Measurements from ENCODE around the gene TMCC3. TPM values are rescaled to one million over a fixed set of nuclear protein-coding genes. Genes with fewer than 3 reads are reported as not detected.

The TMCC3 gene
- total RNA-seq, 2 experiments from 2014 or later, result 0.08 to 0.10 TPM

GRCh38 chr12:94545935-94546771 is 104.2 kb downstream of the TMCC3 start:
- CTCF ChIA-PET, result no interaction called here

DNA sequence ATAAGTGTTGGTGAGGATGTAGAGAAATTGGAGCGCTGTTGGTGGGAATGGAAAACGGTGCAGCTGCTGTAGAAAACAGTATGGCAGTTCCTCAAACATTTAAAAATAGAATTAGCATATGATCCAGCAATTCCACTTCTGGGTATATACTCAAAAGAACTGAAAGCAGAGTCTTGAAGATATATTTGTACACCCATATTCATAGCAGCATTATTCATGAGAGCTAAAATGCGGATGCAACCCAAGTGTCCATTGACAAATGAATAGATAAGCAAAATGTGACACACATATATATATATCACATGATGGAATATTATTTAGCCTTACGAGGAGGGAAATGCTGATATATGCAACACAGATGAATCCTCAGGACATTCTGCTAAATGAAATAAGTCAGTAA is 106.0 kb downstream of the TMCC3 start:
- CTCF ChIA-PET, result no interaction called here
- POLR2A ChIA-PET, result no interaction called here

More at GRCh38 chr12:94545935-94546771, 104.2 kb downstream of the TMCC3 start:
- POLR2A ChIA-PET, result no interaction called here

- ChIA-PET CTCF (no interaction called here), POLR2A (no interaction called here)
These were observed 112.0 kb downstream of the TMCC3 start for GRCh38 chr12:94538318-94538717.

GRCh38 chr12:94536040-94536965 is 114.1 kb downstream of the TMCC3 start:
- ChIA-PET CTCF (interaction anchor here (0.6 kb wide), 1 partner anchor 207 kb away, joined by 3 read pairs; no protein-coding TSS in a partner anchor), POLR2A (no interaction called here)

GRCh38 chr12:94535510-94535921 is 114.8 kb downstream of the TMCC3 start:
- CTCF ChIA-PET, result interaction anchor here (1.3 kb wide), 1 partner anchor 396 kb away, joined by 4 read pairs; no protein-coding TSS in a partner anchor
- POLR2A ChIA-PET, result no interaction called here

GRCh38 chr12:94534774-94535509 is 115.4 kb downstream of the TMCC3 start:
- CTCF ChIA-PET, result interaction anchor here (1.3 kb wide), 1 partner anchor 395 kb away, joined by 4 read pairs; no protein-coding TSS in a partner anchor
- POLR2A ChIA-PET, result interaction anchor here (0.5 kb wide), 1 partner anchor 74 kb away, joined by 3 read pairs; no protein-coding TSS in a partner anchor

DNA sequence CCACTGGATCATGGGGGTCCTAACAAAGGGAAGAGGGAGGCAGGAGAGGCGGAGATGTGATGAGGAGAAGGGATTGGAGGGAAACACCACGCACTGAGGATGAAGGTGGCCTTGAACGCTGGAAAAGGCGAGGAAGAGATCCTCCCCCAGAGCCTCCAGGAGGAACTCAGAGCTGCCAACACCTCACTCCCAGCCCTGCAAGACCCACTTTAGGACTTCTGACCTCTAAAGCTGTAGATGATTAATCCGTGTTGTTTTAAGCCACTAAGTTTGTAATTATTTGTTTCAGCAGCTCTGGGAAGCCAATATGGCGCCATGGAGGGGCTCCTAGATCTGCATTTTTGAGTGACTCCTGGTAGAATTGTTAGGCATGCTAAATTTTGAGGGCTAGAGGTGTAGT is 116.1 kb downstream of the TMCC3 start:
- ChIA-PET POLR2A (no interaction called here), CTCF (interaction anchor here (1.3 kb wide), 1 partner anchor 395 kb away, joined by 4 read pairs; no protein-coding TSS in a partner anchor)

- ChIA-PET CTCF (no interaction called here), POLR2A (no interaction called here)
These were observed 117.6 kb downstream of the TMCC3 start for GRCh38 chr12:94532490-94533422.

DNA sequence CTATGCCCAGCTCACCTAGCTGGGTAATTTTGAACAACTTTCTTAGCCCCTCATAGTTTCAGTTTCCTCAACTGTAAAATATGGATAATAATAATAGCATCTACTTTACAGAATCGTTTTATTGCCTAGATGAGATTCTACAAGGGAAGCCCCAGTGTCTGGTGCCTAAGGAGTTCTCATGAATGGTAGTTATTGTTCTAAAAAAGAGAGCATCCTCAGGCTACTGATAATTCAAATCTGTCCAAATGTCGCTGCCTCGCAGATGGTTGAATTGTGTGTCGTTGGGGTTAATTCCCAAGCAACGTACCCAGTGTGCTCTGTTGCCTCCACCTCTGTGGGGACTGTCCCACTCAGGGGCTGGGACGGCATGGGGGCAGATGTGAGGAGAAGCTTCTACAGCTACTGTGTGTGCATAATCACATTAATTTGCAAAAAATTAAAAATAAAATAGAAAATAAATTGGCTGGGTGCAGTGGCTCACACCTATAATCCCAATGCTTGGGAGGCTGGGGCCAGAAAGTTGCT is 119.1 kb downstream of the TMCC3 start:
- CTCF ChIA-PET, result no interaction called here
- POLR2A ChIA-PET, result no interaction called here

DNA sequence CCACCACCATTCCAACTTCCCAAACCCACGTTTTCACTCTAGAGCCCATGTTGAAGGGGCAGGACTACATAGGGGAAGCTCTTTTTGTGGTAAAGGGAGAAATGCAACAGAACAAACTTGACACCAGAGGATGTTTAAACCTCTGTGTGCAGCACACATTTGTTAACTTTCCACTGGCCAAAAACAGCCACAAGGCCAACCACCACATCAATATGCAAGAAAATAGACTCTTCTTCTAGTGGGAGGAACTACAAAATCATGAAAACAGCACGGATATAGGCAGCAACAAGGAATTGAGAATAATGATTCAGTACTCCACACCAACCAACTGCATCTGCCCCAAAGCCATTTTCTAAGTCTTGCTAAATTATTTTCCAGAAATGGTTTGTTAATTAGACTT is 124.4 kb downstream of the TMCC3 start:
- ChIA-PET POLR2A (no interaction called here), CTCF (interaction anchor here (1.1 kb wide), 1 partner anchor 402 kb away, joined by 4 read pairs; no protein-coding TSS in a partner anchor)

Other genes with a start within 250 kb of the TMCC3 start
- gene CEP83, start 190.7 kb downstream of the TMCC3 start, total RNA-seq, result 10 to 100 TPM; 29.2 to 29.6 TPM

Data from activated CD8-positive, alpha-beta memory T cell treated with anti-CD3 and anti-CD28 coated beads for 36 hours (primary cell).